ENCODE data around the gene HSBP1. TPM values are rescaled to one million over a fixed set of nuclear protein-coding genes. Genes with fewer than 3 reads are reported as not detected.

The HSBP1 gene
- total and polyA plus RNA-seq, 2 of the 13 experiments (the other 11 are each of a cell fraction or from before 2014, with no cell fraction given): 249 to 292 TPM

- TF ChIP-seq, protein P1, sequence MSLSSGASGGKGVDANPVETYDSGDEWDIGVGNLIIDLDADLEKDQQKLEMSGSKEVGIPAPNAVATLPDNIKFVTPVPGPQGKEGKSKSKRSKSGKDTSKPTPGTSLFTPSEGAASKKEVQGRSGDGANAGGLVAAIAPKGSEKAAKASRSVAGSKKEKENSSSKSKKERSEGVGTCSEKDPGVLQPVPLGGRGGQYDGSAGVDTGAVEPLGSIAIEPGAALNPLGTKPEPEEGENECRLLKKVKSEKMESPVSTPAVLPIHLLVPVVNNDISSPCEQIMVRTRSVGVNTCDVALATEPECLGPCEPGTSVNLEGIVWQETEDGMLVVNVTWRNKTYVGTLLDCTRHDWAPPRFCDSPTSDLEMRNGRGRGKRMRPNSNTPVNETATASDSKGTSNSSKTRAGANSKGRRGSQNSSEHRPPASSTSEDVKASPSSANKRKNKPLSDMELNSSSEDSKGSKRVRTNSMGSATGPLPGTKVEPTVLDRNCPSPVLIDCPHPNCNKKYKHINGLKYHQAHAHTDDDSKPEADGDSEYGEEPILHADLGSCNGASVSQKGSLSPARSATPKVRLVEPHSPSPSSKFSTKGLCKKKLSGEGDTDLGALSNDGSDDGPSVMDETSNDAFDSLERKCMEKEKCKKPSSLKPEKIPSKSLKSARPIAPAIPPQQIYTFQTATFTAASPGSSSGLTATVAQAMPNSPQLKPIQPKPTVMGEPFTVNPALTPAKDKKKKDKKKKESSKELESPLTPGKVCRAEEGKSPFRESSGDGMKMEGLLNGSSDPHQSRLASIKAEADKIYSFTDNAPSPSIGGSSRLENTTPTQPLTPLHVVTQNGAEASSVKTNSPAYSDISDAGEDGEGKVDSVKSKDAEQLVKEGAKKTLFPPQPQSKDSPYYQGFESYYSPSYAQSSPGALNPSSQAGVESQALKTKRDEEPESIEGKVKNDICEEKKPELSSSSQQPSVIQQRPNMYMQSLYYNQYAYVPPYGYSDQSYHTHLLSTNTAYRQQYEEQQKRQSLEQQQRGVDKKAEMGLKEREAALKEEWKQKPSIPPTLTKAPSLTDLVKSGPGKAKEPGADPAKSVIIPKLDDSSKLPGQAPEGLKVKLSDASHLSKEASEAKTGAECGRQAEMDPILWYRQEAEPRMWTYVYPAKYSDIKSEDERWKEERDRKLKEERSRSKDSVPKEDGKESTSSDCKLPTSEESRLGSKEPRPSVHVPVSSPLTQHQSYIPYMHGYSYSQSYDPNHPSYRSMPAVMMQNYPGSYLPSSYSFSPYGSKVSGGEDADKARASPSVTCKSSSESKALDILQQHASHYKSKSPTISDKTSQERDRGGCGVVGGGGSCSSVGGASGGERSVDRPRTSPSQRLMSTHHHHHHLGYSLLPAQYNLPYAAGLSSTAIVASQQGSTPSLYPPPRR (CRISPR knock-in tag; IDR thresholded peaks at IDR 0.05; ENCODE audit: borderline replicate concordance): no peak
- TF ChIP-seq DDIT3 (CRISPR knock-in tag; IDR thresholded peaks at IDR 0.05) (no peak), DPF2 (CRISPR knock-in tag; IDR thresholded peaks at IDR 0.05; ENCODE audit: borderline replicate concordance, low read depth) (no peak), MAFK (conservative IDR thresholded peaks at IDR 0.05 in 1 of 2, IDR thresholded peaks at IDR 0.05 in 1 of 2; ENCODE audit: low read length in 2 of 2) (no peak), ZNF552 (CRISPR knock-in tag; IDR thresholded peaks at IDR 0.05; ENCODE audit: borderline replicate concordance) (no peak), STAT5B (CRISPR knock-in tag; IDR thresholded peaks at IDR 0.05) (no peak), ISL2 (CRISPR knock-in tag; IDR thresholded peaks at IDR 0.05) (no peak)
- TF ChIP-seq, protein P2, sequence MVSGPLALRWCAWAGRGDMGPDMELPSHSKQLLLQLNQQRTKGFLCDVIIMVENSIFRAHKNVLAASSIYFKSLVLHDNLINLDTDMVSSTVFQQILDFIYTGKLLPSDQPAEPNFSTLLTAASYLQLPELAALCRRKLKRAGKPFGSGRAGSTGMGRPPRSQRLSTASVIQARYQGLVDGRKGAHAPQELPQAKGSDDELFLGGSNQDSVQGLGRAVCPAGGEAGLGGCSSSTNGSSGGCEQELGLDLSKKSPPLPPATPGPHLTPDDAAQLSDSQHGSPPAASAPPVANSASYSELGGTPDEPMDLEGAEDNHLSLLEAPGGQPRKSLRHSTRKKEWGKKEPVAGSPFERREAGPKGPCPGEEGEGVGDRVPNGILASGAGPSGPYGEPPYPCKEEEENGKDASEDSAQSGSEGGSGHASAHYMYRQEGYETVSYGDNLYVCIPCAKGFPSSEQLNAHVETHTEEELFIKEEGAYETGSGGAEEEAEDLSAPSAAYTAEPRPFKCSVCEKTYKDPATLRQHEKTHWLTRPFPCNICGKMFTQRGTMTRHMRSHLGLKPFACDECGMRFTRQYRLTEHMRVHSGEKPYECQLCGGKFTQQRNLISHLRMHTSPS (CRISPR knock-in tag; IDR thresholded peaks at IDR 0.05; ENCODE audit: low read depth): no peak
- TF ChIP-seq, protein P3, sequence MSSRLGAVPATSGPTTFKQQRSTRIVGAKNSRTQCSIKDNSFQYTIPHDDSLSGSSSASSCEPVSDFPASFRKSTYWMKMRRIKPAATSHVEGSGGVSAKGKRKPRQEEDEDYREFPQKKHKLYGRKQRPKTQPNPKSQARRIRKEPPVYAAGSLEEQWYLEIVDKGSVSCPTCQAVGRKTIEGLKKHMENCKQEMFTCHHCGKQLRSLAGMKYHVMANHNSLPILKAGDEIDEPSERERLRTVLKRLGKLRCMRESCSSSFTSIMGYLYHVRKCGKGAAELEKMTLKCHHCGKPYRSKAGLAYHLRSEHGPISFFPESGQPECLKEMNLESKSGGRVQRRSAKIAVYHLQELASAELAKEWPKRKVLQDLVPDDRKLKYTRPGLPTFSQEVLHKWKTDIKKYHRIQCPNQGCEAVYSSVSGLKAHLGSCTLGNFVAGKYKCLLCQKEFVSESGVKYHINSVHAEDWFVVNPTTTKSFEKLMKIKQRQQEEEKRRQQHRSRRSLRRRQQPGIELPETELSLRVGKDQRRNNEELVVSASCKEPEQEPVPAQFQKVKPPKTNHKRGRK (CRISPR knock-in tag; IDR thresholded peaks at IDR 0.05): no peak
- TF ChIP-seq, protein P4, sequence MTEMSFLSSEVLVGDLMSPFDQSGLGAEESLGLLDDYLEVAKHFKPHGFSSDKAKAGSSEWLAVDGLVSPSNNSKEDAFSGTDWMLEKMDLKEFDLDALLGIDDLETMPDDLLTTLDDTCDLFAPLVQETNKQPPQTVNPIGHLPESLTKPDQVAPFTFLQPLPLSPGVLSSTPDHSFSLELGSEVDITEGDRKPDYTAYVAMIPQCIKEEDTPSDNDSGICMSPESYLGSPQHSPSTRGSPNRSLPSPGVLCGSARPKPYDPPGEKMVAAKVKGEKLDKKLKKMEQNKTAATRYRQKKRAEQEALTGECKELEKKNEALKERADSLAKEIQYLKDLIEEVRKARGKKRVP (CRISPR knock-in tag; IDR thresholded peaks at IDR 0.05): no peak
These were observed 45.0 kb downstream of the HSBP1 start (continued) for GRCh38 chr16:83852774-83853173.
